AG09309 (cell line): Measurements from ENCODE around the gene TMEM191C.
A peak's percentile ranks its signal among the peaks of the same experiment; 100 is the strongest.

Source experiments
- DNase-seq: peaks from one replicate; pipeline ENCODE4 v3.0.0-alpha.2; 2010; ENCODE audit warnings: low read depth
- H3K4me3 ChIP-seq: 2 replicates; pipeline ENCODE4 v1.5.1; 2011; ENCODE audit warnings: mild to moderate bottlenecking, low read depth, low read length, moderate library complexity; ENCODE audit not compliant: control insufficient read depth
- CTCF ChIP-seq: IDR thresholded peaks from 2 replicates; pipeline ENCODE4 v1.5.1; 2011; ENCODE audit warnings: mild to moderate bottlenecking, low read depth, low read length, inconsistent platforms; ENCODE audit not compliant: insufficient read depth, control insufficient read depth; ENCODE audit errors: missing control alignments

TMEM191C gene

DNA sequence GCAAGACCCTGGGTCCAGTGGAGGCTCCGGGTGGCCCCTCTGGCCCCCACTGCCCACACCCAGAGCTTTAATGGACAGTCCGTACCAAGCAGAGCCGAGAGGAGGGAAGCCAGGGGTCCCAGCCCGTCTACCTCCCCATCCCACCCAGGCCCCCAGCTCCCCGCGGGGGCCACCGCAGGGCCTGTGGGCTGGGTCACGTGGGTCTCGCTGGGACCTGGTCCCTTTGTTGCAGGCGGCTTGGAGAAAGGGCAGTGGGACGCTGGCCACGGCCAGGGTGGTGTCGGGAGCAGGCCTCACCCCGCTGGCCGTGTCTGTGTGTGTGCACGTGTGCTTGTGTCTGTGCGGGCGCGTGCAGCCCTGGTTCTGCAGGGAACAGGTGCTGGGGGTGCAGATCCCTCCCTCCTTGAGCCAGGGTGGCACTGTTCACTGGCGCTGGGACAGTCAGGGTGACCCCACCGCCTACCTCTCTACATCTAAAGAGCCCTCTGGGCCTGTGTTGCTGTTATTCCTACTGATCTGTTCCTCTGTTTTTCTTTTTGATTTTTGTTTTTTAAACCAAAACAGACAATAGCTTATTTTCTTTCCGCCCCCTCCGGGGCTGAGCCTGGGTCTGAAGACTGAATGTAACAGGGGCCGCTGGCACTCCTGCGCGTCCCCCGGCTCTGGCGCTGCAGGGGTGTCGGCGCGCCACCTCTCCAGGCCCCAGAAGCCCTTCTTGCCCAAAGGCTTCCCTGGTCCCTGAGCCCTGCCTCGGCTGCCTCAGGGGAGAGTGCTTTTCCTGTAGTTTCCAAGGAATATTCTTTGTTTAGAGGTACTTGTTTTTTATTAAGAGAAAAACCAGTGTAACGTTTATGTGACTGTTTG, 20.1 kb upstream of the TMEM191C start:
- H3K4me3 ChIP-seq: no peak overlapping the region
- DNase-seq: no peak
- TF ChIP-seq CTCF: no peak

DNA sequence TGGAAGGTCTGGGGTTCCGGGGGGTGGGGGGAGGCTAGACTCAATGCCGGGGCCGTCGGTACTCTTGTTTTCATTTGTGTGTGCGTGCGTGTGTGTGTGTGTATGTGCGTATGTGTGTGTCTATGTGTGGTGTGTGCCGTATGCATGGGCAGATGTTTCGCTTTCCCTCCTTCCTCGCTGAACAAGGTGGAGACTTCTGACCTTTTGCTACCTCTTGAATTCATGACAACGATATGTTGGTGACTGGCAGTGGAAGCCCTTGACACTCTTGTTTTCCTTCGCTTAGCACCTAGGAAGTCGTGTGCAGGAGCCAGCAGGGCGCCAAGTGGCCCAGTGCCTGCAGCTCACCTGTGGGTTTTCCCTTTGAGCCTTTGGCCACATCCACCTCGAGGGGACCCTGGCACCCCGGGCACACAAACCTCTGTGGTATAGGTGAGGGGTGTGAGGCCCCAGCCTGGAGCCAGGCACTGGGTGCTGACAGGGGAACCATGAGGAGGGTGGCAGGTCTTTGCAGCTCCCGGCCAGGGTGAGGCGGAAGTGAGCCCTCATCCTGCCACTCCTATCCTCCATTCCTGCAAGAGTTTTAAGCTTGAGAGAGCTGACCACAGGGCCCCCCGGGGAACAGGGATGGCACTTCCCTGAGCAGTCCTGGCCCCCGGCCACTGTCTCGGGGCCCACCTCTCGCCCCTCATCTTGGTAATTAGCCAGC, 19.3 kb upstream of the TMEM191C start:
- DNase-seq: no peak
- no peak overlapping the region for H3K4me3 ChIP-seq
- TF ChIP-seq CTCF: peak; percentile 1

DNA sequence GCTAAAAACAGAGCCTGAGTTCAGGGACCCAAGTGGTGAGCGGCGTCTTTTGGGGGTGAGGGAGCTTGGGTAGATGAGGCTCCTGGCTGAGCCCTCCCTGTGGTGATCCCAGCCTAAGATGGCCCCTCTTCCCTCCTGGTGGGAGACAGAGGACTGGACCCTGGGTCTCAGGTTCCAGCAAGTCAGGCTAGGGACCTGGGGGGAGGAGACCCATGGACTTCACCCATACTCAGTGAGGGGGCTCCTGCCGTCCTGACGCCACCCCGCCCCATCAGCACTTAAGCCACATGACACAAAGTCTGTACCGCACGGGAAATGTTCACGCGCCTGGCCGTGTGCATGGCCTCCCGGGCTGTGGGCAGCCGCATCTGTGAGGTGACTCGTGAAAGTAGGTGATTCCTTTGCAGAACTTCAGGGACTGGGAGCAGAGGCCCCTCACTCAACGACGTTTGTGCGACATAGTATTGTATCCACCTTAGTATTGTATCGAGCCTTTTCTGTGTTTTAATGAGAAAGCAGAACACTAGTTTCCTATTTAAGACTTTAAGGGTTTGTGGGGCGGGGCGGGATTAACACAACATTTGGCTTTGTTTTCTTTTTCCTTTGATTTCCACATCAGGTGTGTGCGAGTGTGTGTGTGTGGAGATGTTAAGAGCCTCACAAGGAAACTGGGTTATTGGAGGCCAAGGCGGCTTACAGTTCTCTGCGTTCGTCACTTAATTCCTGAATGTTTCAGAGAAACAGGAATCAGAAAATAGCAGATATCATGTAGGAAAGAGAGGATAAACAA, 18.4 kb upstream of the TMEM191C start:
- no peak for DNase-seq
- no peak for TF ChIP-seq CTCF
- no peak overlapping the region for H3K4me3 ChIP-seq

- no peak for TF ChIP-seq CTCF
- DNase-seq: no peak
- H3K4me3 ChIP-seq: no peak overlapping the region
These were observed 17.5 kb upstream of the TMEM191C start for GRCh38 chr22:21449531-21450319.

- TF ChIP-seq CTCF: no peak
- no peak overlapping the region for H3K4me3 ChIP-seq
- no peak for DNase-seq
These were observed 16.8 kb upstream of the TMEM191C start for GRCh38 chr22:21450320-21450831.
